Loucy (cell line): ENCODE data around the gene RAPGEF5.

Experiments
- CTCF ChIP-seq: fragments of 200-600 bp; sonication (generic); conservative IDR thresholded peaks from 2 replicates; pipeline ENCODE4 v1.5.1; 2014; ENCODE audit warnings: mild to moderate bottlenecking, antibody characterized with exemption, low read length
- EZH2phosphoT487 ChIP-seq: fragments of 200-600 bp; IDR thresholded peaks from 2 replicates; pipeline ENCODE4 v1.6.1; 2018; ENCODE audit warnings: antibody characterized with exemption, mild to moderate bottlenecking, moderate library complexity, borderline replicate concordance

- TF ChIP-seq CTCF (no peak), EZH2phosphoT487 (no peak)
Measured at GRCh38 chr7:22268884-22269421, 88.0 kb downstream of the RAPGEF5 start.
